OCI-LY7 (cell line): ENCODE results near the gene PDCL2. TPM values are rescaled to one million over a fixed set of nuclear protein-coding genes. Genes with fewer than 3 reads are reported as not detected.

ENCODE experiments used
- BruUV-seq: library from RNA; stranded (reverse); fragments of 400-500 nt; replicated peaks from 2 replicates; lab custom pipeline; 2021; lab: Mats Ljungman, UMichigan
- CTCF ChIA-PET: fragments of 300-600 bp; sonication (Branson Sonifier 250); formaldehyde crosslinking; loops from one replicate; lab custom pipeline; 2022; ENCODE audit warnings: antibody characterized with exemption; ENCODE audit not compliant: unreplicated experiment; lab: Charles Lee
- POLR2A ChIA-PET: fragments of 300-600 bp; sonication (Branson Sonifier 250); formaldehyde crosslinking; loops from one replicate; lab custom pipeline; 2022; ENCODE audit warnings: antibody characterized with exemption; lab: Charles Lee
- DNase-seq: peaks from one replicate; pipeline ENCODE4 v3.0.0-alpha.2; 2015; ENCODE audit warnings: low spot score
- H2AFZ ChIP-seq: fragments of 200-600 bp; sonication (generic), shearing (Covaris generic); 2 replicates; pipeline ENCODE4 v1.6.1; 2014; ENCODE audit warnings: mild to moderate bottlenecking, antibody characterized with exemption, low read length, moderate library complexity
- H3K27ac ChIP-seq: fragments of 200-600 bp; sonication (generic); 2 replicates; pipeline ENCODE4 v1.5.1; 2014; ENCODE audit warnings: mixed run types, low read depth, mild to moderate bottlenecking, moderate library complexity, low read length, inconsistent platforms; ENCODE audit not compliant: poor library complexity, severe bottlenecking
- H3K36me3 ChIP-seq: fragments of 200-600 bp; sonication (generic); 2 replicates; pipeline ENCODE4 v1.6.1; 2014; ENCODE audit warnings: mild to moderate bottlenecking, antibody characterized with exemption, low read length, moderate library complexity, mixed read lengths; ENCODE audit not compliant: insufficient read depth
- H3K4me1 ChIP-seq: fragments of 200-600 bp; sonication (generic); 2 replicates; pipeline ENCODE4 v1.5.1; 2014; ENCODE audit warnings: mild to moderate bottlenecking, low read length; ENCODE audit not compliant: insufficient read depth, poor library complexity, severe bottlenecking
- H3K4me2 ChIP-seq: fragments of 200-600 bp; sonication (generic); 2 replicates; pipeline ENCODE4 v1.6.1; 2014; ENCODE audit warnings: mild to moderate bottlenecking, low read length
- H3K4me3 ChIP-seq: fragments of 200-600 bp; sonication (generic); 2 replicates; pipeline ENCODE4 v1.5.1; 2014; ENCODE audit warnings: mild to moderate bottlenecking, low read depth, low read length; ENCODE audit not compliant: poor library complexity, severe bottlenecking
- H3K79me2 ChIP-seq: fragments of 200-600 bp; sonication (generic); 2 replicates; pipeline ENCODE4 v1.6.1; 2016; ENCODE audit warnings: low read depth, mild to moderate bottlenecking, low read length, moderate library complexity, mixed read lengths; ENCODE audit not compliant: insufficient read depth
- H3K9me2 ChIP-seq: fragments of 200-600 bp; sonication (generic); 2 replicates; pipeline ENCODE4 v1.6.1; 2016; ENCODE audit warnings: mild to moderate bottlenecking, low read length, mixed read lengths; ENCODE audit not compliant: insufficient read depth
- H3K9me3 ChIP-seq: fragments of 200-600 bp; sonication (generic); 2 replicates; pipeline ENCODE4 v1.6.1; 2014; ENCODE audit warnings: mild to moderate bottlenecking, mixed run types, low read length, mixed read lengths
- H4K20me1 ChIP-seq: fragments of 200-600 bp; sonication (generic); 2 replicates; pipeline ENCODE4 v1.6.1; 2014; ENCODE audit warnings: mild to moderate bottlenecking, antibody characterized with exemption, low read length, moderate library complexity, mixed read lengths; ENCODE audit not compliant: insufficient read depth
- EZH2phosphoT487 ChIP-seq: fragments of 200-600 bp; sonication (generic); IDR thresholded peaks from 2 replicates; pipeline ENCODE4 v1.6.1; 2018; ENCODE audit warnings: low read depth, borderline replicate concordance, mild to moderate bottlenecking, mixed run types, antibody characterized with exemption, low read length, moderate library complexity, mixed read lengths
- intact Hi-C: fragments of 100-400 bp; cut with micrococcal nuclease; formaldehyde crosslinking; loops from one replicate; pipeline ENCODE4 v1.10.0; 2022; ENCODE audit not compliant: unreplicated experiment
- total RNA-seq, 2 experiments: library from RNA; depleted of rRNA in 1 of 2; stranded (reverse); fragments of >200 nt in 1 of 2; shearing (Covaris generic) in 1 of 2; gene quantifications; 2 replicates each; pipeline ENCODE4 v1.2.3, GENCODE V29; 2014 to 2022
- TF ChIP-seq, protein P1 (sequence below): fragments of 200-600 bp; sonication (generic); conservative IDR thresholded peaks from 2 replicates; pipeline ENCODE4 v1.5.1; 2014; ENCODE audit warnings: mild to moderate bottlenecking, antibody characterized with exemption, low read length, moderate library complexity, mixed read lengths

PDCL2 gene
- total RNA-seq, 2 experiments from 2014 or later, result not detected

DNA sequence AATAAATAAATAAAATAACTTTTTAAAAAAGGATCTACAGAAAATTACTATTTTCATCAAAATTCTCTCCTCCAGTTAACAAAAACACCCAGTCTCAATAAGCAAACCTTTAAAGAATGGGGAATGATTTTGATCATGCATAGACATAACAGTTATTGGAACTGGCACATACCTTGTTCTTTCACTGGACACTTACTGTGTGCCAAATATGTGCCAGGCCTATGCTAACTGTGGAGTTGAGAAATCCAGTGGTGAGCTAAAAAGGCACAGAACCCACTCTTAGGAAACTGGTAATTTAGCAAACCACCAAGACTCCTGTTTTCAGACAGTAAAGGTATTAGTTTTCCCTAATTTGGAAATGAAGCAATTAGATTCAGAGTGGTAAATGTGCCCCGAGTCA lies 84.4 kb downstream of the PDCL2 start:
- Histone ChIP-seq H3K9me3 (no peaks in the 10 kb centered on the region), H3K9me2 (no peaks in the 10 kb centered on the region), H3K4me3 (no peak overlapping the region), H3K27ac (no peak overlapping the region), H3K79me2 (no peaks in the 10 kb centered on the region), H4K20me1 (no peaks in the 10 kb centered on the region), H3K36me3 (no peaks in the 10 kb centered on the region), H3K4me2 (no peak overlapping the region), H2AFZ (no peak overlapping the region), H3K4me1 (no peaks in the 10 kb centered on the region)
- no TSS peak for BruUV-seq
- intact Hi-C loops, result no loop called here
- DNase-seq, result no peak
- POLR2A ChIA-PET, result no interaction called here
- TF ChIP-seq, protein P1, sequence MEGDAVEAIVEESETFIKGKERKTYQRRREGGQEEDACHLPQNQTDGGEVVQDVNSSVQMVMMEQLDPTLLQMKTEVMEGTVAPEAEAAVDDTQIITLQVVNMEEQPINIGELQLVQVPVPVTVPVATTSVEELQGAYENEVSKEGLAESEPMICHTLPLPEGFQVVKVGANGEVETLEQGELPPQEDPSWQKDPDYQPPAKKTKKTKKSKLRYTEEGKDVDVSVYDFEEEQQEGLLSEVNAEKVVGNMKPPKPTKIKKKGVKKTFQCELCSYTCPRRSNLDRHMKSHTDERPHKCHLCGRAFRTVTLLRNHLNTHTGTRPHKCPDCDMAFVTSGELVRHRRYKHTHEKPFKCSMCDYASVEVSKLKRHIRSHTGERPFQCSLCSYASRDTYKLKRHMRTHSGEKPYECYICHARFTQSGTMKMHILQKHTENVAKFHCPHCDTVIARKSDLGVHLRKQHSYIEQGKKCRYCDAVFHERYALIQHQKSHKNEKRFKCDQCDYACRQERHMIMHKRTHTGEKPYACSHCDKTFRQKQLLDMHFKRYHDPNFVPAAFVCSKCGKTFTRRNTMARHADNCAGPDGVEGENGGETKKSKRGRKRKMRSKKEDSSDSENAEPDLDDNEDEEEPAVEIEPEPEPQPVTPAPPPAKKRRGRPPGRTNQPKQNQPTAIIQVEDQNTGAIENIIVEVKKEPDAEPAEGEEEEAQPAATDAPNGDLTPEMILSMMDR, result no peak
- no peak for TF ChIP-seq EZH2phosphoT487
- CTCF ChIA-PET, result no interaction called here

Other genes starting within 250 kb of the PDCL2 start
- gene SRD5A3, start 246.0 kb downstream of the PDCL2 start, total RNA-seq (2014; rRNA removed; shearing (Covaris generic)), result 3.9 and 5.9 TPM in 2 replicates
- gene SRD5A3, start 246.0 kb downstream of the PDCL2 start, total RNA-seq (2022), result 11.4 and 15.3 TPM in 2 replicates
- gene TMEM165, start 196.3 kb downstream of the PDCL2 start, total RNA-seq (2014; rRNA removed; shearing (Covaris generic)), result 67.1 and 70.8 TPM in 2 replicates
- gene TMEM165, start 196.3 kb downstream of the PDCL2 start, total RNA-seq (2022), result 86.1 and 94.0 TPM in 2 replicates
- gene CLOCK, start 45.3 kb downstream of the PDCL2 start, total RNA-seq (2014; rRNA removed; shearing (Covaris generic)), result 1.9 and 2.0 TPM in 2 replicates
- gene CLOCK, start 45.3 kb downstream of the PDCL2 start, total RNA-seq (2022), result 5.1 and 9.0 TPM in 2 replicates
- not detected in 2 replicates for gene NMU, start 44.1 kb upstream of the PDCL2 start, total RNA-seq (2014; rRNA removed; shearing (Covaris generic))
- gene NMU, start 44.1 kb upstream of the PDCL2 start, total RNA-seq (2022), result not detected in 2 replicates
- gene EXOC1L, start 227.5 kb upstream of the PDCL2 start, total RNA-seq (2014; rRNA removed; shearing (Covaris generic)), result not detected in 2 replicates
- not detected in 2 replicates for gene EXOC1L, start 227.5 kb upstream of the PDCL2 start, total RNA-seq (2022)